WERI-Rb-1 (cell line): Measurements from ENCODE around the gene COMMD3.

ENCODE experiments used
- DNase-seq: peaks from one replicate; pipeline ENCODE4 v3.0.0-alpha.2; 2020
- H3K27ac ChIP-seq: fragments of 250-450 bp; sonication (Bioruptor Pico); 2 replicates; pipeline ENCODE4 v1.5.1; 2020; ENCODE audit warnings: mild to moderate bottlenecking, moderate library complexity
- H3K27me3 ChIP-seq: fragments of 250-450 bp; sonication (Bioruptor Pico); 2 replicates; pipeline ENCODE4 v1.5.1; 2021; ENCODE audit warnings: mild to moderate bottlenecking, low read depth, moderate library complexity; ENCODE audit not compliant: insufficient read depth, severe bottlenecking
- H3K36me3 ChIP-seq: fragments of 250-450 bp; sonication (Bioruptor Pico); 2 replicates; pipeline ENCODE4 v1.5.1; 2020; ENCODE audit warnings: mild to moderate bottlenecking, moderate library complexity
- H3K4me3 ChIP-seq: 2 replicates; pipeline ENCODE4 v1.5.1; 2011; ENCODE audit warnings: low read depth, mild to moderate bottlenecking, control low read depth, low read length
- H3K9me3 ChIP-seq: fragments of 250-450 bp; sonication (Bioruptor Pico); 2 replicates; pipeline ENCODE4 v1.5.1; 2021; ENCODE audit warnings: mild to moderate bottlenecking, moderate library complexity; ENCODE audit not compliant: severe bottlenecking
- CTCF ChIP-seq: IDR thresholded peaks from 2 replicates; pipeline ENCODE4 v1.5.1; 2011; ENCODE audit warnings: low read depth, mild to moderate bottlenecking, control low read depth, inconsistent platforms, low read length

The COMMD3 gene

DNA sequence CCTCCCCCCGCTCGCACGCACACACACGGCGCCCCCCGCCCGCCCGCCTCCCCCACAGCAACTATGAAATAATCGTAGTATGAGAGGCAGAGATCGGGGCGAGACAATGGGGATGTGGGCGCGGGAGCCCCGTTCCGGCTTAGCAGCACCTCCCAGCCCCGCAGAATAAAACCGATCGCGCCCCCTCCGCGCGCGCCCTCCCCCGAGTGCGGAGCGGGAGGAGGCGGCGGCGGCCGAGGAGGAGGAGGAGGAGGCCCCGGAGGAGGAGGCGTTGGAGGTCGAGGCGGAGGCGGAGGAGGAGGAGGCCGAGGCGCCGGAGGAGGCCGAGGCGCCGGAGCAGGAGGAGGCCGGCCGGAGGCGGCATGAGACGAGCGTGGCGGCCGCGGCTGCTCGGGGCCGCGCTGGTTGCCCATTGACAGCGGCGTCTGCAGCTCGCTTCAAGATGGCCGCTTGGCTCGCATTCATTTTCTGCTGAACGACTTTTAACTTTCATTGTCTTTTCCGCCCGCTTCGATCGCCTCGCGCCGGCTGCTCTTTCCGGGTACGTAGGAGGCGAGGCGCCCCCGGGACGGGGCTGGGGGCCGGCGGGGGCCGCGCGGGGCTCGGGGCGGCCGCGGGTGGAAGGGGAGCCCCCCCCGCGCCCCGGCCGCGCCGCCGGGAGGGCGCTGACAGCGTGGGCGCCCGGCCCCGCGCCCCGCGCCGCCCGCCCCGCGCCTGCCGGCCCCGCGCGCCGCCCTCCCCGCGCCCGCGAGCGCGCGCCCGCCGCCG, 5.2 kb downstream of the COMMD3 start:
- Histone ChIP-seq H3K27me3 (no peaks in the 10 kb centered on the region), H3K4me3 (peak overlapping the region; percentile 73), H3K9me3 (no peaks in the 10 kb centered on the region), H3K27ac (peak overlapping the region; percentile 91), H3K36me3 (no peaks in the 10 kb centered on the region; the same call in none of the 2 replicates)
- peak; percentile 44 for DNase-seq
- TF ChIP-seq CTCF: no peak

GRCh38 chr10:22321924-22322640, 5.9 kb downstream of the COMMD3 start:
- no peak for TF ChIP-seq CTCF
- H3K4me3 ChIP-seq: peak overlapping the region; percentile 80
- DNase-seq: no peak
- H3K27me3 ChIP-seq: no peaks in the 10 kb centered on the region
- peaks cover 7% of the 10 kb centered on the region for H3K36me3 ChIP-seq
- no peak overlapping the region for H3K27ac ChIP-seq
- H3K9me3 ChIP-seq: no peaks in the 10 kb centered on the region

DNA sequence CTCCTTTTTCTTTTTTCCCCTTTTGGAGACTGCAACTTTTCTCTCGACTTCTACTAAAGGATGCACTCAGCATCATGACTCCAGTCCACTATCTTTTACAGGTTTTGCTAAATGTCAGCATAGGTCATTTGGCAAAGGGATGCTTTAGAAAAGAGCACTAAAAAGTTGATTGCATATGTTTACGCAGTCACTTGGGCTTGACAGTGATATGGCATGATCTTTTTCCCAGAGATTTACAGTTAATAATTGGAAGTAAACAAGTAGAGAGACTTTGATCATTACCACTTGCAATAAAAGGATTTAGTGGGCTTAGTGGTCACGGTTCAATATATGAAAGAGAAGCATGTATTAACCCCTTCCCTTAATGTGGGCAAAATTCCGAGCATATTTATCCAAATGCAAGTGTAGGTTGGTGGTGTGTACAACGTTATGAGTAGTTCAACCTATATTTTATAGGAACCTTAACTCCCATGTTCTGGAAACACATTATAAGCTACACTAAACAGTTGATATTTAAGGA, 6.5 kb downstream of the COMMD3 start:
- no peak overlapping the region for H3K27ac ChIP-seq
- TF ChIP-seq CTCF: no peak
- DNase-seq: no peak
- no peaks in the 10 kb centered on the region for H3K9me3 ChIP-seq
- peak overlapping the region; percentile 80 for H3K4me3 ChIP-seq
- no peaks in the 10 kb centered on the region for H3K27me3 ChIP-seq
- H3K36me3 ChIP-seq: peaks cover 8% of the 10 kb centered on the region

DNA sequence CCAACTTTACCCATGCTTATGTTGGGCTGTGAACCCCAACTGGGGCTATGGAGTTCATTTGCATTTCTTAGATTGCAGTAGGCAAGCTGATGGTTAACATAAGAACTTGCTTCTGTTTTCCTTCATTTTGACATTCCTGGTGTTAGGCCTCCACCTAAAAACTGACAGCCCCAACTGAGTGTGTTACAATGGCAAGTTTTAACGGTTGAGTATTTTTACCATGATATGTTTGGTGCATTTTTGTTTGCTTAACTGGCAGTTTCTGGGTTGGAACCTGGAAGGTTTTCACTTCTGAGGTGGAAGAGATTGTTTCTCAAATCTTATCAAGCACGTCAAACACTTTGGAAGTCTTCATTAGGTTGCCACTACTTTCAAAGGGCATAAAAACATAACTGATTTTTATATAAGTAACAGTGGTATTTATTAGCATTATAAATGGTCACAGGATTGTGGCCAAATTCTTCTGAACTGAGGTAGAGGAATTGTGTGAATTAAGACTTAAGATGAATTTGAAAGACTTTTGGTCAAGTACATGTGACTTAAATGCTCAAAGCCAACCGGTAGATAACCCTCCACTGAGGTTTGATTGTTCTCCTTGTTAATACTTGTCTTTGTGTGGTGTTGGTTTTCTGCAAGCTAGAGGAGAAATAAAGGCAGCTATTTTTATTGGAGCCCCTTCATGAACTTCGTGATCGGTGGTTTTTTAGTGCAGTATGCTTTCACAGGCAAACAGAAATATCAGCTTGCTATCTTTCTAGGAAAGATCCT, 7.5 kb downstream of the COMMD3 start:
- Histone ChIP-seq H3K36me3 (peaks cover 8% of the 10 kb centered on the region), H3K9me3 (no peaks in the 10 kb centered on the region), H3K27me3 (no peaks in the 10 kb centered on the region), H3K27ac (no peak overlapping the region), H3K4me3 (no peak overlapping the region)
- no peak for DNase-seq
- no peak for TF ChIP-seq CTCF

GRCh38 chr10:22324413-22324812, 8.2 kb downstream of the COMMD3 start:
- H3K9me3 ChIP-seq: no peaks in the 10 kb centered on the region
- no peak for TF ChIP-seq CTCF
- H3K4me3 ChIP-seq: no peak overlapping the region
- H3K27ac ChIP-seq: no peak overlapping the region
- DNase-seq: no peak
- H3K36me3 ChIP-seq: peaks cover 12% of the 10 kb centered on the region
- H3K27me3 ChIP-seq: no peaks in the 10 kb centered on the region
